Measurements from ENCODE around the gene LGALS12.

LGALS12 gene

GRCh38 chr11:63563201-63564055 lies 57.5 kb downstream of the LGALS12 start, which contains the start of gene PLAAT2:
Gene PLAAT2 (minus strand): TSS chr11:63563379. CDS start chr11:63563324, 55 bp downstream.
- no peak for DNase-seq (ENCODE audit: low spot score)

GRCh38 chr11:63564056-63564774 lies 58.3 kb downstream of the LGALS12 start:
- peak; percentile 55 for DNase-seq (ENCODE audit: low spot score)

GRCh38 chr11:63564784-63565350 lies 59.0 kb downstream of the LGALS12 start:
- no peak for DNase-seq (ENCODE audit: low spot score)
